Smooth muscle cell (in vitro differentiated cells): ENCODE results near the gene XG. TPM values are rescaled to one million over a fixed set of nuclear protein-coding genes. Genes with fewer than 3 reads are reported as not detected.

ENCODE experiments used
- DNase-seq: peaks from one replicate; lab custom pipeline; 2025; ENCODE audit not compliant: unreplicated experiment; lab: John Stamatoyannopoulos, UW
- H2AFZ ChIP-seq: fragments of 200-600 bp; sonication (generic); 2 replicates; pipeline ENCODE4 v1.6.0; 2016; ENCODE audit warnings: antibody characterized with exemption, low read depth, mild to moderate bottlenecking
- H3F3A ChIP-seq: fragments of 200-600 bp; sonication (generic); 2 replicates; pipeline ENCODE4 v1.6.0; 2017; ENCODE audit warnings: antibody characterized with exemption, low read depth
- H3K27ac ChIP-seq: fragments of 200-600 bp; sonication (generic); 2 replicates; pipeline ENCODE4 v1.5.1; 2016; ENCODE audit warnings: low read depth, mild to moderate bottlenecking
- H3K27me3 ChIP-seq: fragments of 200-600 bp; sonication (generic); 2 replicates; pipeline ENCODE4 v1.6.1; 2016; ENCODE audit warnings: low read depth, mild to moderate bottlenecking
- H3K36me3 ChIP-seq: fragments of 200-600 bp; sonication (generic); 2 replicates; pipeline ENCODE4 v1.5.1; 2016; ENCODE audit warnings: low read depth
- H3K4me1 ChIP-seq: fragments of 200-600 bp; sonication (generic); 2 replicates; pipeline ENCODE4 v1.5.1; 2016; ENCODE audit warnings: low read depth
- H3K4me2 ChIP-seq: fragments of 200-600 bp; sonication (generic); 2 replicates; pipeline ENCODE4 v1.6.0; 2016; ENCODE audit warnings: mild to moderate bottlenecking
- H3K4me3 ChIP-seq: fragments of 200-600 bp; sonication (generic); 2 replicates; pipeline ENCODE4 v1.5.1; 2016; ENCODE audit warnings: mild to moderate bottlenecking
- H3K79me2 ChIP-seq: fragments of 200-600 bp; sonication (generic); 2 replicates; pipeline ENCODE4 v1.6.0; 2016; ENCODE audit warnings: low read depth, mild to moderate bottlenecking
- H3K9ac ChIP-seq: fragments of 200-600 bp; sonication (generic); 2 replicates; pipeline ENCODE4 v1.6.0; 2016; ENCODE audit warnings: low read depth
- H3K9me3 ChIP-seq: fragments of 200-600 bp; sonication (generic); replicated peaks from 2 replicates; pipeline ENCODE4 v1.5.1; 2016; ENCODE audit warnings: low read depth
- H4K20me1 ChIP-seq: fragments of 200-600 bp; sonication (generic); 2 replicates; pipeline ENCODE4 v1.6.0; 2016; ENCODE audit warnings: low read depth
- WGBS: methylation state at CpG from one replicate; pipeline ENCODE4 v1.1.7; 2016; ENCODE audit warnings: low lambda C conversion rate; 5-methylcytosine and 5-hydroxymethylcytosine counted together
- polyA plus RNA-seq: library from polyadenylated mRNA; unstranded; fragments of >200 nt; fragmentation: Nextera tagmentation; extraction: Ambion mirVana; gene quantifications from 2 replicates; pipeline ENCODE4 v1.2.1, GENCODE V29; 2016
- total RNA-seq: library from RNA; depleted of rRNA; stranded (reverse); fragments of >200 nt; gene quantifications from 2 replicates; pipeline ENCODE4 v1.2.3, GENCODE V29; 2014
- TF ChIP-seq, protein P1 (sequence below): fragments of 200-600 bp; sonication (generic); IDR thresholded peaks from 2 replicates; pipeline ENCODE4 v1.5.1; 2017; ENCODE audit warnings: borderline replicate concordance, mild to moderate bottlenecking, antibody characterized with exemption; ENCODE audit not compliant: insufficient read depth, poor library complexity, severe bottlenecking

The XG gene
- total and polyA plus RNA-seq, 2 experiments from 2014 or later = 1.1 to 1.3 TPM

DNA sequence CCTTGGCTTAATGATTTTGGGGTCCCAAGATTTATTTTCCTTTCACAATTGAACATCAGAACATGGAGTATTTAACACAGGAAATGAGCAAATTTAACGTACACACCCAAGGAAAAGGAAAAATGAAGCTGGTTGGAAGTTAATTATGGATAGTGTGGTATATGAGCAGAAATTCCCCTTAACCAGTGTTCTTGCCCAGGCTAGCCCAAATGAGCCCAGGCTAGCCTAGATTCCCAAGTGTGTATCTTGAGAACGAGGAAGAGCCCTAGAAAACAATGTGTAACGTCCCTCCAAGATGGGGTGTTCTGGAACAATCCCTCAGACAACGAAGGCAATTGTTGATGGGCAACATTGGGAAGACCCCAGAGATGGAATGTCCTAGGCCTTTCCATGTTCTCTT is 33.7 kb downstream of the XG start:
- 95% methylated on average over 4 of the region's 4 CpGs for WGBS
- no peak overlapping the region for H3K9ac ChIP-seq
- H3K4me3 ChIP-seq = no peak overlapping the region
- H3F3A ChIP-seq = no peaks in the 10 kb centered on the region
- no peak overlapping the region for H3K27ac ChIP-seq
- no peak overlapping the region for H3K4me2 ChIP-seq
- no peaks in the 10 kb centered on the region for H3K79me2 ChIP-seq
- TF ChIP-seq, protein P1, sequence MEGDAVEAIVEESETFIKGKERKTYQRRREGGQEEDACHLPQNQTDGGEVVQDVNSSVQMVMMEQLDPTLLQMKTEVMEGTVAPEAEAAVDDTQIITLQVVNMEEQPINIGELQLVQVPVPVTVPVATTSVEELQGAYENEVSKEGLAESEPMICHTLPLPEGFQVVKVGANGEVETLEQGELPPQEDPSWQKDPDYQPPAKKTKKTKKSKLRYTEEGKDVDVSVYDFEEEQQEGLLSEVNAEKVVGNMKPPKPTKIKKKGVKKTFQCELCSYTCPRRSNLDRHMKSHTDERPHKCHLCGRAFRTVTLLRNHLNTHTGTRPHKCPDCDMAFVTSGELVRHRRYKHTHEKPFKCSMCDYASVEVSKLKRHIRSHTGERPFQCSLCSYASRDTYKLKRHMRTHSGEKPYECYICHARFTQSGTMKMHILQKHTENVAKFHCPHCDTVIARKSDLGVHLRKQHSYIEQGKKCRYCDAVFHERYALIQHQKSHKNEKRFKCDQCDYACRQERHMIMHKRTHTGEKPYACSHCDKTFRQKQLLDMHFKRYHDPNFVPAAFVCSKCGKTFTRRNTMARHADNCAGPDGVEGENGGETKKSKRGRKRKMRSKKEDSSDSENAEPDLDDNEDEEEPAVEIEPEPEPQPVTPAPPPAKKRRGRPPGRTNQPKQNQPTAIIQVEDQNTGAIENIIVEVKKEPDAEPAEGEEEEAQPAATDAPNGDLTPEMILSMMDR = no peak
- no peak overlapping the region for H2AFZ ChIP-seq
- H3K36me3 ChIP-seq = no peaks in the 10 kb centered on the region
- H3K27me3 ChIP-seq = no peaks in the 10 kb centered on the region
- H4K20me1 ChIP-seq = no peaks in the 10 kb centered on the region
- DNase-seq = no peak
- no peaks in the 10 kb centered on the region for H3K9me3 ChIP-seq
- peaks cover 18% of the 10 kb centered on the region for H3K4me1 ChIP-seq

GRCh38 chrX:2788980-2789379 is 37.1 kb downstream of the XG start:
- TF ChIP-seq, protein P1 = no peak

GRCh38 chrX:2789569-2789968 is 37.7 kb downstream of the XG start:
- WGBS = 98% methylated on average over 3 of the region's 3 CpGs
- no peaks in the 10 kb centered on the region for H4K20me1 ChIP-seq
- H3K4me3 ChIP-seq = no peak overlapping the region
- no peak overlapping the region for H3K27ac ChIP-seq
- H3F3A ChIP-seq = no peaks in the 10 kb centered on the region
- no peak overlapping the region for H3K4me2 ChIP-seq
- no peaks in the 10 kb centered on the region for H3K36me3 ChIP-seq
- DNase-seq = no peak
- H3K9me3 ChIP-seq = no peaks in the 10 kb centered on the region
- no peak overlapping the region for H2AFZ ChIP-seq
- H3K27me3 ChIP-seq = no peaks in the 10 kb centered on the region
- no peaks in the 10 kb centered on the region for H3K4me1 ChIP-seq
- TF ChIP-seq, protein P1 = no peak
- no peaks in the 10 kb centered on the region for H3K79me2 ChIP-seq
- no peak overlapping the region for H3K9ac ChIP-seq

More at GRCh38 chrX:2788980-2789379, 37.1 kb downstream of the XG start:
- DNase-seq = no peak
- H3K4me1 ChIP-seq = no peaks in the 10 kb centered on the region
- no peaks in the 10 kb centered on the region for H4K20me1 ChIP-seq
- H3K4me2 ChIP-seq = no peak overlapping the region
- H2AFZ ChIP-seq = no peak overlapping the region
- no peaks in the 10 kb centered on the region for H3K79me2 ChIP-seq
- H3K4me3 ChIP-seq = no peak overlapping the region
- no peaks in the 10 kb centered on the region for H3K27me3 ChIP-seq
- no peak overlapping the region for H3K27ac ChIP-seq
- no peak overlapping the region for H3K9ac ChIP-seq
- H3K36me3 ChIP-seq = no peaks in the 10 kb centered on the region
- H3K9me3 ChIP-seq = no peaks in the 10 kb centered on the region
- WGBS = 93% methylated on average over 4 of the region's 4 CpGs
- no peaks in the 10 kb centered on the region for H3F3A ChIP-seq

GRCh38 chrX:2793752-2794151 is 41.9 kb downstream of the XG start:
- DNase-seq = no peak
- Histone ChIP-seq H4K20me1 (no peaks in the 10 kb centered on the region), H3K9ac (no peak overlapping the region), H3K4me2 (no peak overlapping the region), H3F3A (no peaks in the 10 kb centered on the region), H3K27me3 (no peaks in the 10 kb centered on the region), H3K4me1 (no peaks in the 10 kb centered on the region), H3K79me2 (no peaks in the 10 kb centered on the region), H3K9me3 (no peaks in the 10 kb centered on the region), H3K36me3 (no peaks in the 10 kb centered on the region), H2AFZ (no peak overlapping the region), H3K27ac (no peak overlapping the region), H3K4me3 (no peak overlapping the region)
- 67% methylated on average over 7 of the region's 7 CpGs for WGBS
- TF ChIP-seq, protein P1 = no peak
